ENCODE measurements around the gene CDH12. TPM values are rescaled to one million over a fixed set of nuclear protein-coding genes. Genes with fewer than 3 reads are reported as not detected.

The CDH12 gene
- total and polyA plus RNA-seq, 2 experiments from 2014 or later: 0.09 to 0.97 TPM

GRCh38 chr5:22577711-22578110 is 275.4 kb downstream of the CDH12 start:
- Histone ChIP-seq H3K27ac (no peak overlapping the region), H3K4me3 (no peak overlapping the region), H3K9me3 (ENCODE audit: low read depth) (no peaks in the 10 kb centered on the region), H3K36me3 (no peaks in the 10 kb centered on the region), H3K4me1 (ENCODE audit: low read depth) (peaks cover 5% of the 10 kb centered on the region), H3K27me3 (no peaks in the 10 kb centered on the region)
- no peak for DNase-seq (ENCODE audit: low read depth in 1 of 2, low spot score in 1 of 2)
- no peak for TF ChIP-seq CTCF (IDR thresholded peaks at IDR 0.05; ENCODE audit: low read depth, low read length)

DNA sequence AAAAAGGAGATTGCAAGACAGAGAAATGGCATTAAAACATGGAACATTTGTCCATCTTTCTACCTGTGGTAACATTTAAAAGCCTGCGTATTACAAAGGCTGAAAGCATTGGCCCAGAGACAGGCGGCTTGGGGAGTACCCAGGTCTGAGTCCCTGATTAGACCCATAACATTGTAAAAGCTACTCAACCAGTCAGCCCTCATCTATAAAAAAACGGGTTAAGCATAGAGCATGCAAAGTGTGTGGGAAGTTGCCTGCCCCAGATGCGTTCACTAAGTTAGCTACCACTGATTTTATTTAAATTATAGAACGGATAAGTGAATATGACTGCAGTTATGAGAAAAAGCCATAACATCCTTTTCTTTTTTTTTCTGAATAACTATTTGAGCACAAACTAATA is 276.1 kb downstream of the CDH12 start:
- H3K27me3 ChIP-seq: no peaks in the 10 kb centered on the region
- no peak for DNase-seq (ENCODE audit: low read depth in 1 of 2, low spot score in 1 of 2)

GRCh38 chr5:22572941-22573340 is 280.2 kb downstream of the CDH12 start:
- TF ChIP-seq CTCF (IDR thresholded peaks at IDR 0.05; ENCODE audit: low read depth, low read length): no peak
- Histone ChIP-seq H3K27me3 (no peaks in the 10 kb centered on the region), H3K9me3 (ENCODE audit: low read depth) (no peaks in the 10 kb centered on the region), H3K4me1 (ENCODE audit: low read depth) (peaks cover 7% of the 10 kb centered on the region), H3K4me3 (no peak overlapping the region), H3K27ac (no peak overlapping the region), H3K36me3 (no peaks in the 10 kb centered on the region)
- no peak for DNase-seq (ENCODE audit: low read depth in 1 of 2, low spot score in 1 of 2)

More for the DNA sequence above, 276.1 kb downstream of the CDH12 start:
- H3K36me3 ChIP-seq: no peaks in the 10 kb centered on the region
- H3K9me3 ChIP-seq (ENCODE audit: low read depth): no peaks in the 10 kb centered on the region
- no peak overlapping the region for H3K4me3 ChIP-seq
- no peak overlapping the region for H3K27ac ChIP-seq
- TF ChIP-seq CTCF (IDR thresholded peaks at IDR 0.05; ENCODE audit: low read depth, low read length): no peak
- peaks cover 11% of the 10 kb centered on the region for H3K4me1 ChIP-seq (ENCODE audit: low read depth)

- H3K27me3 ChIP-seq: no peaks in the 10 kb centered on the region
- peaks cover 7% of the 10 kb centered on the region for H3K4me1 ChIP-seq (ENCODE audit: low read depth)
- no peaks in the 10 kb centered on the region for H3K36me3 ChIP-seq
- no peaks in the 10 kb centered on the region for H3K9me3 ChIP-seq (ENCODE audit: low read depth)
- no peak for DNase-seq (ENCODE audit: low read depth in 1 of 2, low spot score in 1 of 2)
- no peak for TF ChIP-seq CTCF (IDR thresholded peaks at IDR 0.05; ENCODE audit: low read depth, low read length)
- H3K4me3 ChIP-seq: no peak overlapping the region
- no peak overlapping the region for H3K27ac ChIP-seq
Observed at GRCh38 chr5:22567983-22568382, 285.2 kb downstream of the CDH12 start.

DNA sequence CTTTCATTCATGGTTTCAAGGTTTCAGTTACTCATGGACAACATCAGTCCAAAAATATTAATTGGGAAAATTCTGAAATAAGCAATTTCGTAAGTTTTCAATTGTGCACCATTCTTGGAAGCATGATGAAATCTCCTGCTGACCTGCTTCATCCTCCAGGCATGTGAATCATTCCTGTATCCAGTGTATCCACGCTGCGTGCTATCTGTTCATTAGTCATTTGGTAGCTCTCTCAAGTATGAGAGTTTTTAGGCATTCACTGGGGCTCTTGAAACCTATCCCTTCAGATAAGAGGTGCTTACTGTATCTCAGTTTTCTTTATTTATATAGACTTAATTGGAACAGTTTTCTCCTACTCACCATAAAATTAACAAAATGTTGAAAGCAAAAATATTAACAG is 293.0 kb downstream of the CDH12 start:
- H3K27ac ChIP-seq: no peak overlapping the region
- no peaks in the 10 kb centered on the region for H3K9me3 ChIP-seq (ENCODE audit: low read depth)
- no peaks in the 10 kb centered on the region for H3K36me3 ChIP-seq
- no peak for TF ChIP-seq CTCF (IDR thresholded peaks at IDR 0.05; ENCODE audit: low read depth, low read length)
- no peaks in the 10 kb centered on the region for H3K27me3 ChIP-seq
- DNase-seq (ENCODE audit: low read depth in 1 of 2, low spot score in 1 of 2): peak; percentile 15 to 88
- H3K4me3 ChIP-seq: no peak overlapping the region
- H3K4me1 ChIP-seq (ENCODE audit: low read depth): peaks cover 21% of the 10 kb centered on the region

DNA sequence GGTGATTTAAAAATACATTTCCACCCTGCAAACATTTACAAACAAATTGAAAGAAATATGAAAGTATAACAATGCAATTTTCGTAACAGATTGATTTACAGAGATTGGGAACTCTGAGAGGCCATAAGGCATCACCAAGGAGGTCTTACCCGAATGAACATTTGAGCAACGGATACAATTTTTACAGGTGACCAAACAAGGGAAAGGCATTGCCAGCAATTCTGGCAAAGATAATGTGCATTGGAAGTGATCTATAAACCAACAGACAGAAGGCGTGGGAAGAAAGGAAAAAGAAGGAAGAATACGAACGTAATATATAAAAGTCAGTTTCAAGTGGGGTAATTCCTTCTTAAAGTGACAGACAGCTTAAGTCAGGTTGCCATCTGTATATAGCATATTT is 295.9 kb downstream of the CDH12 start:
- H3K4me3 ChIP-seq: no peak overlapping the region
- peaks cover 21% of the 10 kb centered on the region for H3K4me1 ChIP-seq (ENCODE audit: low read depth)
- H3K36me3 ChIP-seq: no peaks in the 10 kb centered on the region
- no peak for DNase-seq (ENCODE audit: low read depth in 1 of 2, low spot score in 1 of 2)
- no peak for TF ChIP-seq CTCF (IDR thresholded peaks at IDR 0.05; ENCODE audit: low read depth, low read length)
- H3K27ac ChIP-seq: no peak overlapping the region
- H3K27me3 ChIP-seq: no peaks in the 10 kb centered on the region
- H3K9me3 ChIP-seq (ENCODE audit: low read depth): no peaks in the 10 kb centered on the region
